DMS53 treated with DMSO at 0.1 percent for 48 hours (cell line): ENCODE results near the gene NELFB.

ENCODE experiments used
- DNase-seq: peaks from one replicate; lab custom pipeline; 2025; ENCODE audit not compliant: unreplicated experiment; lab: John Stamatoyannopoulos, UW

The NELFB gene

DNA sequence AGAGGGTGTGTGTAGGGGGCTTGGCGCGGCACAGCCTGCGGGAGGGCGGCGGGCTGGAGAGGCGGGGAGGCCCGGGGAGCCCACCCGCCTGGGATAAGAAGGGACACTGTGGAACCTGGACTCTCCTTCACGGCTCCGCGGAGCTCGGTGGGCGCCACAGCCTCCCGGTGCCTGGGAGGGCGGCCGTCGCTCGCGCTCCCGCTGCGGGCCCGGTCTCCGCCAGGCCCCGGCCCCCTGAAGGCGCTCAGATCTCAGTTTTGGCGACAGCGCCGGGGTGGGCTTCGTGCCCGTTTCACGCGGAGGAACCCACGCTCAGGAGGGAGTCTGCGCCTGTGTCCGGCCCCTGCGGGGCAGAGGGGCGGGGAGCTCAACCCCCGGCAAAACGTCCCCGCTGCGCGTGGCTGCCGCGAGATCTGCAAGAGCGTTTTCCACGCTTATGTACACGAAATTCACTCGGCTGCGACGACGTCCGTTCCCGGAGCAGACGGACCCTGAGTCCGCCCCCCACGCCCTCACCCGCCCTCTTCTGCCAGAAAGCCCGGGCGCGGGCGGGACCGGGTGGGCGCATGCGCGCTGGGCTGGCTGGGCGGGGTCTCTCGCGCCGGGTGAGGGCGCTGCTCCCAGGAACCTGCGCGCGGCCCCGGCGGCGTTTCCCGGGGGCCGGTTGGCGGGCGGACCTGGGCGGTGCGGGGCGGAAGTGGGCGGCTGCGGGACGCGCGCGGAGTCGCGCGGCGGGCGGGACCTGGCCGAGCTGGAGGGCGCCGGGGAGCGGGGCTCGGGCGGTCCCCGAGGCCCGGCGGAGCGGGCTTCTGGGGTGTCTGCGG is at the start of gene NELFB:
NELFB (plus strand) TSS at position 704 of the 824 bp plus-strand sequence.
- peak; percentile 68 for DNase-seq

DNA sequence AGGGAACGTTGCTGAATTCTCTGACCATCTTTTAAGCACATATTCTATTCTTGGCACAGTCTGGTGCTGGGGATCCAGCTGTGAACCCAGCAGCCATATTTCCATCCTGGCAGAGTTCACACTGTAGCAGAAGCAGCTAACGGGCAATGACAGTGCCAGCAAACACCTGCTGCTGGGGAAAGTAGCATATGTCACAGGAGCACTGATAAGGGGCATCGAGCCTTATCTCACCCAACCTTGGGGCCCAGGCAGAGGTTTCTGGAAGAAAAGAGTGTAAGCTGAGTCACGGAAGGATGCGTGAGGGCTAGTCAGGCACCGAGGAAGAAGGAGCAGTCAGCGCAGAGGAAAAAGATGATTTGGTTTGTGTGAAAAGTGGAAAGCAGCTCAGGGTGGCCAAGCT is 48.5 kb upstream of the NELFB start:
- no peak for DNase-seq

DNA sequence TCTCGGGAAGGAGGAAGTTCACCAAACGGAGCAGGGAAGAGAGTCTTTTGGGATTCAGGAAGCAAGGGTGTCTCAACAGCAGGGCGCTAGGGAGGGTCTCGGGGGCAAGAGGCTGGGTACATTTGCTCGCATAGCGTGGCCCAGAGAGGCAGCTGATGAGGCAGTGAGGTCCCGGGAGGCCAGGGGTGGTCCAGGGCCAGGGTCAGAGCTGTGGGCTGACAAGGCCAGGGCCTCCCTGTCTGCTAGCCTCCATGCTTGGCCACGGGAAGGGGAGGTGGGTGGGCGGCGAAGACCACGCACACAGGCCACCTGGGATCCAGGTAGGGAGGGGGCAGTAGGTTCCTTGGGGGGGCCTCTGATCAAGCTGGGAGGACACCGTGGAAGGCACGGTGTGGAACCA is 43.6 kb upstream of the NELFB start:
- DNase-seq: no peak

DNA sequence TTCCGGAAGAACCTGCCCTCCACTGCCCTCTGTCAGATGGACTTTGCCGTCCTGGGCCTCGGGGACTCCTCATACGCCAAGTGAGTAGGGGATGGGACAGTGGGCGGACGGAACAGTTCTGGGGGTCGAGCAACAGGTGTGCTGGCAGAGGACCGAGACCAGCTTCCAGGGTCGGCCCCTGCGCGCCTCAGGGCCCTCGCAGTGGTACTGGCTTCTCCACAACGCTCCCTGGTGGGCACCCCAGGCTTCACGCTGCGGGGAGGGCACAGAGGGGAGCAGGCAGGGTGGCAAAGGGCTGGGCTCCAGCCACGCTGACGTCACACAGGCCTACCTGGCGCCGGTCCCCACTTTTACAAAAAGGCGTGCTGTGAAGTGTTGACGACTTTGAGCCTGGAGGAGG is 42.6 kb upstream of the NELFB start:
- no peak for DNase-seq

DNA sequence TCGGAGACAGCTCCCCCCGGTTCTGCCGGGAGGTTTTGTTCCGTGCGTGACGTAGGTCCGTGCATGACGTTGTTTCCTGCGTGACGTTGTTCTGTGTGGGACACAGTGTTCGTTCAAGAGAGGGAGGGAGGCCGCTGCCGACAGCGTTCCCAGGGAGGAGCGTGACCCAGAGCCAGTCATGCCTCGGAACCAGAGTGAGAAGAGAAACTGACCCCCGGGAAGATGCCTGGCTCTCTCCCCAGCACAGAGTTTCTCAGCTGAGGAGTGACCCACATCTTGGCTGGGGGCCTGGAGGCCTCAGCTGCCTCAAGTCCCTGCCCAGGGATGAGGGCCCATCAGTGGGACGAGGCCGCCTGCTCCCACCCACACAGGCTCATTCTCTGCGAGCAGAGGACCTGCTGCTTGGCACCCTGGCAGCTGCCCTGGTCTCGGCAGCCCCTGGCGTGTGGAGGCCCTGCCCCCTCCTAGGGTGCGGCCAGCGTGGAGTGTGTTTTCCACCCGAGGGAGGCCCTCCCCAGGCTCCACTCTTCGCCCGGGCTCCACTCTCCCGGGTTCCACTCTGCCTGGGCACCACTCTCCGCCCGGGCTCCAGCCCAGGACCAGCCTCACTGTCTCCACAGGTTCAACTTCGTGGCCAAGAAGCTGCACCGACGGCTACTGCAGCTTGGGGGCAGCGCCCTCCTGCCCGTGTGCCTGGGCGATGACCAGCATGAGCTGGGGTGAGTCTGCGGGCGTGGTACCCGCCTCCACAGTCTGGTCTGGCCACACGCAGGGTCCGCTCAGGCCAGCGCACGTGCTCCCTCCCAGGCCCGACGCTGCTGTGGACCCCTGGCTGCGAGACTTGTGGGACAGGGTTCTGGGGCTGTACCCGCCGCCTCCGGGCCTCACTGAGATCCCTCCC is 41.7 kb upstream of the NELFB start:
- no peak for DNase-seq

DNA sequence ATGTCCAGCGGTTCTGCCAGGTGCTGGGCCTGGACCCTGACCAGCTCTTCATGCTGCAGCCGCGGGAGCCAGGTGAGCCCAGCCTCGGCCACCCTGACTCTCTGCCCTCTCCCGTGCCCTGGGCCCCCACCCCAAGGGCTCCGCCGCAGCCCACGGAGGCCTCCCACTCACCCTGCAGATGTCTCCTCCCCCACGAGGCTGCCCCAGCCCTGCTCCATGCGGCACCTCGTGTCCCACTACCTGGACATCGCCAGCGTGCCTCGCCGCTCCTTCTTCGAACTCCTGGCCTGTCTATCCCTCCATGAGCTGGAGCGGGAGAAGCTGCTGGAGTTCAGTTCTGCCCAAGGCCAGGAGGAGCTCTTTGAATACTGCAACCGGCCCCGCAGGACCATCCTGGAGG is 40.5 kb upstream of the NELFB start:
- DNase-seq: no peak

DNA sequence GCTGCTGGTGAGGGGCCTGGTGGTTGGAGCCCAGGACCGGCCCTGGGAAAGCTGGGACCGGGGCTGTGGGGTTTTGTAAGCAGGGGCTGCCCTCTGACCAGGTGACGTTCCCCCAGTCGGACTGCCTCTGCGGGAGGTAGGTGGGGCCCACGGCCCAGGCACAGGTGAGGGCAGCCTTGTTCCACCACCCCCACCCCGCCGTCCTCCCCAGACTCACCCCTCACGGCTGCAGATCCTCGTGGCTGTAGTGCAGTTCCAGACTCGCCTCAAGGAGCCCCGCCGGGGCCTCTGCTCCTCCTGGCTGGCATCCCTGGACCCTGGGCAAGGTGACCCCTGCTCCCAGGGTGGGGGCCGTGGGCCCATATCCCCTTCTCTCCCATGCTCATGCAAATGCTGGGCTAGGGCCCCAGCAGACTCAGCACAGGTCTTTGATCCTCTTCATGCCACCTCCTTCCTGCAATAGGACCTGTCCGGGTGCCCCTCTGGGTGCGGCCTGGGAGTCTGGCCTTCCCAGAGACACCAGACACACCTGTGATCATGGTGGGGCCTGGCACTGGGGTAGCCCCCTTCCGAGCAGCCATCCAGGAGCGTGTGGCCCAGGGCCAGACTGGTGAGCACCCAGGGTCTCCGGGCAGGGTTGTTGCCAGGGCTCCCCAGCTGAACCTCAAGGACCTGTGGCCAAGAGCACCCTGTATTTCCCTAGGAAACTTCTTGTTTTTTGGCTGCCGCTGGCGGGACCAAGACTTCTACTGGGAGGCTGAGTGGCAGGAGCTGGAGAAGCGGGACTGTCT is 39.7 kb upstream of the NELFB start:
- DNase-seq: no peak

DNA sequence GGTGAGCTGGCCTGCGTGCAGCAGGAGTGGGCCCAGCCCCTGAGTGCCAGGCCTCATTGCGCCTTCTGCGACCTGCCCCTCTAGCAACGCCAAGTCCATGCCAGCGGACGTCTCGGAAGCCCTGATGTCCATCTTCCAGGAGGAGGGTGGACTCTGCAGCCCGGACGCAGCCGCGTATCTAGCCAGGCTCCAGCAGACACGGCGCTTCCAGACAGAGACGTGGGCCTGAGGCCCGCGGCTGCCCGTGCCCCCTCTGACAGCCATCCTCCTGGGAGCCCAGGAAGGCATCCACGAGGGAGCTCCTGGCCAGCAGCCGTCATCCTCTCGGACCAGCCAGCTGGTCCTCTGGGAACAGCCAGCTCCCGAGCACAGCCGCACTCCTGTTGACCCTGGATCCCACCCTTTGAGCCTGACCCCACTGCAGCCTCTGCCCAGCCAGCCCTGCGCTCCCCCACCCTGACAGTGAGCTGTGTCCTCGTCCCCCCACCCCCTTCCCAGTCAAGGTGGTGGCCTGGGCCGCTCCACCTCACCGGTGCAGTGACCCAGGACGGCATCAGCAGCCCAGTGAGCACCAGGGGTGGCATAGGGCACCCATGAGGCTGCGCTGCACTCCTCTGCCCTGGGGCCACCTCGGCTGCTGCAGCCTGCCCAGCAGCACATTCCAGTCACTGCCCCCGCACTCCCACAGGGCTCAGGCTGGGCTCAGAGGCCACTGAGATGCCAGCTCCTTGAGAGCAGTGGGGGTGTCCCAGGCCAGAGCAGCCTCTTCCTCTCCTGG is 38.8 kb upstream of the NELFB start:
- DNase-seq: no peak

DNA sequence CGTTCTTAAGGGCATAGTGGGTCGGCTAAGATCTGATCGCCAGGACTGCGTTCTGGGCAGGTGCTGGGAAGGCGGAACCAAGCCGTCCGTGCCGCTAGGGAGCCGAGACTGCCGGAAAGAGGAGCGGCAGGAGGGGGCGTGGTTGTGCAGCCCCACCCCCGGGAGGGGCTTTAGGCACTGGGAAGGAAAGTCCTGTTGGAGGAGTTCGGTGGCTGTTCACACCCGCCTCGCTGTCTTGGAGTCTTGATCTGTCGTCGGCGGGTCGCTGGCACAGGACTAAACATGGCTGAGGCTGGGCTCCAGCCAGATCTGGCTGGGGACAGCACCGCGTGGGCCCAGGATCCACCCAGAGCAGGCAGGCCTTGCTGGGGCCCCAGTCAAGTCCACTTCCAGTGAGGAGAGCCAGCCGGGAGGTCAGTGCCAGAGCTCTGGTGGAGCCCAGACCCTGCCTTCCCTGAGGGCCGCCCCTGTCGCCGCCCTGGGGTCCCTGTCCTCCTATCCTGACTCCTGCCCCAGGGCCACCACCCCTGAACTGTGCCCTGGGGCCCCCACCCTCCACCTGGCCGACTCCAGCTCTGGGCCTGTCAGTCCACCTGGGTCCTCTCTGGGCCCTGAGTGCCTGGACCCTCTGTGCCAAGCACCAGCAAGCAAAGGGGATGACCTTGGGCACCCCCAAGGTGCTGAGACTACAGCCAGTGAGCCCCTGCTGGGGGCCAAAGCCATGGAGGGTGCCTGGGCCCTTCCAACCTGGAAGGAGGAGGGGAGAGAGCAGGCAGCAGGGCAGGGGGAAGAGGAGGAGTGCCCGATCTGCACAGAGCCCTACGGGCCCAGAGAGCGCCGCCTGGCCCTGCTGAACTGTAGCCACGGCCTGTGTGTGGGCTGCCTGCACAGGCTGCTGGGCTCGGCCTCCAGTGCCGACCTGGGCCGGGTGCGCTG is 37.6 kb upstream of the NELFB start:
- DNase-seq: no peak

DNA sequence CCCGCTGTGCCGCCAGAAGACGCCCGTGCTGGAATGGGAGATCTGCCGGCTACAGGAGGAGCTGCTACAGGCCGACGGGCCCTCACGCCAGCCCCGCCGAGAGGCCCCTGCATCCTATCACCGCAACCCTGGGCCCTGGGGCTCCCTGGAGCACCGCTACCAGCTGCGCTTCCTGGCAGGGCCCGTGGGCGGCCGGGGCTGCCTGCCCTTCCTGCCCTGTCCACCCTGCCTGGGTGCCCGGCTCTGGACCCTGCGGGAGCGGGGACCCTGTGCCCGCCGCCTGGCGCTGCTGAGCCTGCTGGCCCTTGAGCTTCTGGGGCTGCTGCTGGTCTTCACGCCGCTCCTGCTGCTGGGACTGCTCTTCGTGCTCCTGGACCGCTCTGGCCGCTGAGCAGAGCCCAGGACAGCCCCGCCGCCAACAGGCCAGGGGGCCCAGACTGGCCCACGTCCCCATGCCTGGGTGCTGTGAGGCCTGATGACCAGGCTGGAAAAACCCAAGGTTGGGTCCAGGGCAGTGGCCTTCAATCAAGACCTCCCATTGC is 36.8 kb upstream of the NELFB start:
- no peak for DNase-seq

DNA sequence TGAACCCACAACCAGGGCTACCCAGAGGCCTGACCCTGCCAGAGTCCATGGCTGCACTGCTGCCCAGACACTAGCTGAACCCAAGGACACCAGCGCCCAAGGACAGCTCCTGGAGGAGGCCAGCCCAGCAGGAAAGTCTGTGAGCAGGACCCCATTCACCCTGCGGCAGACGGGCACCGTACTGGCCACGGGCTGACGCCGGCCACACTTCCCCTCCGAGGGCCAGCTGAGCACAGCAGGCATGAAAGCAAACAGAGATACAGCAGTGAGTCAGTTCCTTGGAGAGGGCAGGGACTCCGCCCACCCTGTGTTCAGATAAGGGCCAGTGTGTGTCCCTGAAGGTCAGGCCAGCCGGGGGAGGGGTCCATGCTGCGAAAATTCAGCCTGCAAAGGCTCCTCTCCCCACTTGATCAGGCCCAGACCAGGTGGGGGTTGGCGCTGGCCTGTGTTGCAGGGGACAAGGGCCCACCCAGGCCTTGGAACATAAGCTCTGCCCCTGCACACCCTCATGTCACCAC is 36.3 kb upstream of the NELFB start:
- DNase-seq: peak; percentile 85

DNA sequence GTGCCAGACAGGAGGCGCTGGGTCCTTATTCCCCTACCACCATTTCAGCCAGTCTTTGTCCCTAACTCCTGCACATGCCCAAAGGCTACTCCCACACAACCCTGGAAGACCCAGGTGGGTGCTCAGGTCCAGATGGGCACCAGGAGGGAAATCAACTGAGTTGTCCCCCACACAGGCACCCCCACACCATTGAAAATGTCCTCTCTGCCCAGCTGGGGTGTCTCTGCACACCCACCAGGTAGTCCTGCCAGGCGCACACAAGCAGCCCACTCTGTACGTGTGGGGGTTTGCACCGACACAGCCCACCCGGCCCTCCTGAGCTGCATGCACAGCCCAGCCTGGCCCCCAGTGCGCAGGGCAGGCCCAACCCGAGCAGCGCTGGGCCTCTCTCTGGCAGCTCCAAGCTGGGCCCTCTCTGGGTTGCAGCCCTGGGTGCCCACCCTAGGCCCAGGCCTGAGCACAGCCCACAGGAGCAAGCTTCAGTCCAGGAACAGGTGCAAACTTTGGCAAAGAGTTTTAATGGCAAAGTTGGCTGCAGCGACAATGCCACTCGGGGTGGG is 35.3 kb upstream of the NELFB start:
- DNase-seq: no peak

DNA sequence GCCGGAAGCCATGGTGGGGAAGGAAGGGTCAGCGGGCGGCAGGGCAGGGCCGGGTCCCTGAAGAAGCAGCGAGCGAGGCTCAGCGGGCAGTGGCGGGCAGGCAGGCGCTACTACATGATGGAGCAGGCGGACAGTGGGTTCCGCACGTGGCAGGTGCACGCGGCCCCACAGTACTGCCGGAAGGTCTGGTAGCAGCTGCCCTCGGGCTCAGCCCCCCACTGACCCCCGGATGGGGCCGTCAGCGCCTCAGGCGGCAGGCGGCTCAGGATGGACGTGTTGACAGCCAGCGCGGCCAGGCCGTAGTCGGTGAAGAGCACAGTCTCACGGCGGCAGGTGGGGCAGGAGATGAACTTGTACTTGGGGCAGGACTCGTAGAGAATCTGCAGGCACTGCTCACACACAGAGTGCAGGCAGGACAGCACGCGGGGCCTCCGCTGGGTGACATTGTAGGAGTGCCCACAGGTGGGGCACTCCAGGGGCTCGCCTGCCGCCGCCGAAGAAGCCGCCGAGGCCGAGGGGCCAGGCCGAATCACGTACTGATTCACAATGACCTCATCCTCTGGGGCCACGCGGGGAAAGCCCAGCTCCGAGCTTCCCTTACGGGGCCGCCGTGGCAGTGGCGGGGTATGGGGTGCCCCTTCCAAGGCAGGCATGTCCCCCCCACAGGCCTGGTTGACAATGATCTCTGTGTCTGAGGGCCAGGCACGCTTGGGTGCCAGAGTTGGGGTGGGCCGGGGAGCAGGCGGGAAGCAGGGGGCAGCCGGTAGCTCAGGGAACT is 34.6 kb upstream of the NELFB start:
- no peak for DNase-seq

DNA sequence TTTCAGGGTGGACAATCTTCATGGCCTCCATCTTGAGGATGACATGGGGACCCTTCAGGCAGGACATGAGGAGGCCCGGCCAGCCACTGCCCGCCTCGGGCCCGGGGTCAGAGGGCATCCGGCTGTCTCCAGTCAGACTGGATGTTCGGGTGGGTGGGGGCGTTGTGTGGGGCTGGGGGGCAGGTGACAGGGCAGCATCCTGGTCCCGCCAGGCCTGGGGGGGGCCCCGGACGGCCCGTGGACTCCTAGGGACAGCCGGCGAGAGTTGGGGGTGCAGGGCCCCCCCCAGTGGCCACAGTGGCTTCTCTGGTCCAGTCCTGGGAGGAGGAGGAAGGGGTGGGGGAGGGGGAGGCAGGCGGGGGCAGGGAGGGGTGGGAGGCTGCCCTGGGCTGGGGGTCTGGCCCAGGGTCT is 34.0 kb upstream of the NELFB start:
- no peak for DNase-seq

DNA sequence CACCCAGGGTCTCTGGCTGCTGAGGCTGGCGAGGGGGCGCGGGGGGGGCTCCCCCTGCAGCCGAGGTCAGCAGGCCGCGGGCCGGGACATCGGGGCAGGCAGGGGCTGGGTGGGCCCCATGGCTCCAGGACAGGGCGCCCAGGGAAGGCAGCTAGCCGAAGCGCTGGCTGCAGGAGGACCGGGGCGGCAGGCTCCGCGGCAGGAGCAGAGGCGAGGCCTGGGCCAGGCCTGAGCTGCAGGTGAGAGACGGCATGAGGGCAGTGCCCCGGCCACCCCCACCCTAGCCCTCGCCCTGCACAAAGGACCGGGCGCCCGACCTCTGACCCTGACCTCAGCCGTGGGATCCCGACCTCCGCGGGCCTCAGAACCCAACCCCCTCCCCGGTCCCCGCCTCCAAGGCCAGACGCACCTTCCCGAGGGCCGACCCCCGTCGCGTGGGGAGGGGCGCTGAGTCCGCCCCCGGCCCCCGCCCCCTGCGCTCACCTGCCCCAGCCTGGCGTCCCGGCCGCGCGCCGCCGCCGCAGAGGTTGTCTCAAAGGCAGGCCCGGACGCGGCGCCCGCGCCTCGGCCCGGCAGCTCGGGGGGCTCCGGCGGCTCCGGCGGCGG is 33.5 kb upstream of the NELFB start:
- DNase-seq: no peak

DNA sequence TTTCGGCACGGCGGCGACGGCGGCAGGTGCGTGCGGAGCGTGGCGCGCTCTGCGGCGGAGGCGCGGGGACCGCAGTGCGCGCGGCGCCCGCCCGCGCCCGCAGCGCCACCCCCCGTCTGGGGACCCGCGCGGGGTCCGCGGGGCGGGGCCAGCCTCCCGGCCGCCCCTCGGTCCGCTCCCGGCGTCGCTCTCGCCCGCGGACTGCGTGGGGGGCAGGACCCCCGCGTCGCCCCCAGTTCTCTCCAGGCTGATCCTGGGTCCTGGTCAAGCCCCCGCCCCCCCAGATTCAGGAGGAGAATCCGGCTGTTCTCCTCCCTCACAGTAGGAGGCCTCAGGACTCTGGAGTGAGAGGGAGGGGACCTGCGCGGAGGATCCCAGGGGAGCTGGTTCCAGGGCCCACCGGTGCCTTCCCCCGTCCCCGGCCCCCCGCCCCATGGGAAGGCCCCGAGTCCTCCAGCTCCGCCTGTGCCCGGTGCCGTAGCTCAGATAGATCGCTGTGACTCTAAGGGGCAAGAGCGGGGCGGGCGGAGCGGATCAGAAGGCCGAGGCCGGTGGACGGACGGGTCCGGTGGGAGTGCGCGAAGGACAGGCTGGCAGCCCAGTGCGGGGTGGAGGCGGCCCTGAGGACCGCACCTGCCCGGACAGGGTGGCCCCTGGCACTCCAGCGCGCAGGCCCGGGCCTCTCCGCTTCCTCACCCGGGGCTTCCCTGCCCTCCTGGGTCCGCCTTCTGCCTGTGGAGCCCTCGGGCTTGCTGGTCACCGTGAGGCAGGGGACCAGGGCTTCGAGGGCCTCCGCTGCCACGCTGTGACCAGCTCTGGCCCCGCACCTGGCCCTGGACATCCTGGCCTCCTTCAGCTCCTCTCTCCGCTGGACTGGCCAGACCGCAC is 32.7 kb upstream of the NELFB start, which contains the start of gene RNF208:
RNF208 (minus strand) TSS at position 51 of the 888 bp plus-strand sequence. CDS start 1,028 bp downstream, outside the sequence.
- DNase-seq: peak; percentile 25
